Astrocyte of the cerebellum (primary cell): ENCODE results near the gene WNT6.

ENCODE experiments used
- DNase-seq: peaks from one replicate; pipeline ENCODE4 v3.0.0-alpha.2; 2011; ENCODE audit warnings: low read depth
- H3K4me3 ChIP-seq: 2 replicates; pipeline ENCODE4 v1.5.1; 2011; ENCODE audit warnings: mild to moderate bottlenecking, low read depth, low read length, moderate library complexity
- in situ Hi-C: cut with HindIII; loops from 2 replicates; pipeline ENCODE4 v1.10.0; 2017; ENCODE audit warnings: low sequenced_read_pairs
- TF ChIP-seq, protein P1 (sequence below): IDR thresholded peaks from 2 replicates; pipeline ENCODE4 v1.5.1; 2012; ENCODE audit warnings: low read length, low read depth, moderate library complexity, mild to moderate bottlenecking; ENCODE audit errors: missing control alignments

The WNT6 gene

DNA sequence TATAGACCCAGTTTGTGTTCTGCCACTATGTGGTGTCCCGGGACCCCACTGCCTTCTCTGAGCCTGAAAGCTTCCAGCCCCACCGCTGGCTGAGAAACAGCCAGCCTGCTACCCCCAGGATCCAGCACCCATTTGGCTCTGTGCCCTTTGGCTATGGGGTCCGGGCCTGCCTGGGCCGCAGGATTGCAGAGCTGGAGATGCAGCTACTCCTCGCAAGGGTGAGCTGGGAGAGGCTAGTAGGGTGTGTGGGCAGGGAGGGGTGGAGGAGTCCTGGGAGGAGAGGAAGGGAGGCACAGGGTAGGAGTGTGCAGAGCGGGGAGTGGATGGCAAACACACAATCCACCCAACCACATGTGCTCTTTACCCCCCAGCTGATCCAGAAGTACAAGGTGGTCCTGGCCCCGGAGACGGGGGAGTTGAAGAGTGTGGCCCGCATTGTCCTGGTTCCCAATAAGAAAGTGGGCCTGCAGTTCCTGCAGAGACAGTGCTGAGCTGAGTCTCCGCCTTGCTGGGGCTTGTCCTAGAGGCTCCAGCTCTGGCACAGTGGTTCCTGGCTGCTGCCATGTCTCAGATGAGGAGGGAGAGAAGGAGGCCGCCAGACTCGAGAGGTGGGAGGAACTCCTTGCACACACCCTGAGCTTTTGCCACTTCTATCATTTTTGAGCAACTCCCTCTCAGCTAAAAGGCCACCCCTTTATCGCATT is 44.9 kb upstream of the WNT6 start:
- no peak overlapping the region for H3K4me3 ChIP-seq
- TF ChIP-seq, protein P1, sequence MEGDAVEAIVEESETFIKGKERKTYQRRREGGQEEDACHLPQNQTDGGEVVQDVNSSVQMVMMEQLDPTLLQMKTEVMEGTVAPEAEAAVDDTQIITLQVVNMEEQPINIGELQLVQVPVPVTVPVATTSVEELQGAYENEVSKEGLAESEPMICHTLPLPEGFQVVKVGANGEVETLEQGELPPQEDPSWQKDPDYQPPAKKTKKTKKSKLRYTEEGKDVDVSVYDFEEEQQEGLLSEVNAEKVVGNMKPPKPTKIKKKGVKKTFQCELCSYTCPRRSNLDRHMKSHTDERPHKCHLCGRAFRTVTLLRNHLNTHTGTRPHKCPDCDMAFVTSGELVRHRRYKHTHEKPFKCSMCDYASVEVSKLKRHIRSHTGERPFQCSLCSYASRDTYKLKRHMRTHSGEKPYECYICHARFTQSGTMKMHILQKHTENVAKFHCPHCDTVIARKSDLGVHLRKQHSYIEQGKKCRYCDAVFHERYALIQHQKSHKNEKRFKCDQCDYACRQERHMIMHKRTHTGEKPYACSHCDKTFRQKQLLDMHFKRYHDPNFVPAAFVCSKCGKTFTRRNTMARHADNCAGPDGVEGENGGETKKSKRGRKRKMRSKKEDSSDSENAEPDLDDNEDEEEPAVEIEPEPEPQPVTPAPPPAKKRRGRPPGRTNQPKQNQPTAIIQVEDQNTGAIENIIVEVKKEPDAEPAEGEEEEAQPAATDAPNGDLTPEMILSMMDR, result no peak
- in situ Hi-C loops, result no loop called here
- no peak for DNase-seq

DNA sequence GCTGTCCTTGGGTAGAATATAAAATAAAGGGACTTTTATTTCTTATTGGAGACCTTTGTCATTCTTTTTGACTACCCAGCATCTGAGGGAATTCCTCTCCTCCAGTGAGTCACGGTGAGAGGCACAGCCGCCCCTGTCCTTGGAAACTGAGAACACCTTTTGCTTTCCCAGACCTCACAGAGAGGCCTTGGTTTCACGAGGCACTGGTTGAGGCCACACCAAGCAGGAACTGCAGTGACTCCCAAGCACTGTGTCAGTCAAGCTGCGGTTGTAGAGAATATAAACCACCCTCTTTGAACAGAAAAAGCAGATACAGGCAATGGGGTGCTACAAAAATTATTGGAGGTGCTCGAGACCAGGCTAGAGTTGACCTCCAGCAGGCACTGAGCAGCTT is 44.4 kb upstream of the WNT6 start:
- in situ Hi-C loops, result no loop called here
- TF ChIP-seq, protein P1, result no peak
- DNase-seq, result no peak
- no peak overlapping the region for H3K4me3 ChIP-seq

DNA sequence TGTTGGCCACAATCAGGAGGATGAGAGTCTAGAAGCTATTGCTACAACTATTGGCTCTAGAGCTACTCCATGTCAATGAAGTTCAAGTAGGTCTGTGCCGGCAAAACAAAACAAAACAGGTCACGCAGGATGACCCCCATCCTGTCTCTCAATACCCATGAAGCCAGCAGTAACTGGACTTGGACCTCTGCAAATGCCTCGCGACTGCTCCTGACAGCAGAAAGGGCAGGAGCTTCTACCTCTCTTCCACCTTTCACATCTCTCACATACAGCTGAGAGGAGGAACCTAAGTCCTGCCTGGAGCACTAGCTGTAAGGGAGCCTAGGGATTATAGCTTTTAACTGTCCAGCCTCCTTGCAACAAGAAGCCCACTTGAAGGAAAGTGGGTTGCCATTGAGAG is 44.0 kb upstream of the WNT6 start:
- in situ Hi-C loops, result no loop called here
- TF ChIP-seq, protein P1, result no peak

DNA sequence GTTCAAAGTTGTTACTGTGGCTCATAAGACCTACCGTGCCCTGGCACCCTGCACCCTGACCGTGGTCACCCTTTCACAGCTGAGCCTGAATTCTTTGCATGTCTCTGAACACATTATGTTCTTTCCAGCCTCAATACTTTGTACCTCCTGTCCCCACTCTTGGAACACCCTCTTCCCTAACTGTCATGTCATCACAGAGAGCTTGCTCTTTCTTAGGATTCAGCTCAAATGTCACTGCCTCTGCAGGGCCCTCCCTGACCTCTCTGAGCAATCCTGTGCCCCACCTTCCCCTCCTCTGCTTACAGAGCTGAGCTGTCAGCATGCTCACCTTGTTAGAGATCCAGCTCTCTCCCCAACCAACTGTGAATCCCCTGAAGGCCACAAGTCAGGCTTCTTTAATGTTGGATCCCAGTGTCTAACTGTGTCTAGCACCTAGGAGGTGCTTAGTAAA is 43.0 kb upstream of the WNT6 start:
- no peak overlapping the region for H3K4me3 ChIP-seq
- DNase-seq, result no peak
- in situ Hi-C loops, result no loop called here
- TF ChIP-seq, protein P1, result no peak

More for the DNA sequence above, 44.0 kb upstream of the WNT6 start:
- no peak for DNase-seq
- no peak overlapping the region for H3K4me3 ChIP-seq

DNA sequence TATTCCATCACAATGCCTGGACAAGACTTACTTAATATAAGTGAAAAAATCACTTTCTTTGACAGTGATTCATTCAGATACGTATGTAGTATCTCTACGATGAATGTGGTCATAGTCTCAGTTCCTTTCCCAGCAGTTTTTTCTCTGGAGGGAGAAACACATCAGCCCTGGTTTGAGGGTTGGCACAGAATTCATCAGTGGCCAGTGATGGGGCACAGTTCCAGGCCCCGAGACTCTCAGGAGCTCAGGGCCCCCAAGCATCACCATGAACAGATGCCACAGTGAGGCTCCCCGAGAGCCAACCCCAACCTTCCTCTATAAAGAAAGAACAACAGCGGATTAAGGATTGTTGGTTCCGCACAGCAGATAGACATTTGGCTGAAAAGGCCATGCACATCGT is 40.5 kb upstream of the WNT6 start:
- no peak overlapping the region for H3K4me3 ChIP-seq
- TF ChIP-seq, protein P1, result no peak
- no peak for DNase-seq
- in situ Hi-C loops, result no loop called here

DNA sequence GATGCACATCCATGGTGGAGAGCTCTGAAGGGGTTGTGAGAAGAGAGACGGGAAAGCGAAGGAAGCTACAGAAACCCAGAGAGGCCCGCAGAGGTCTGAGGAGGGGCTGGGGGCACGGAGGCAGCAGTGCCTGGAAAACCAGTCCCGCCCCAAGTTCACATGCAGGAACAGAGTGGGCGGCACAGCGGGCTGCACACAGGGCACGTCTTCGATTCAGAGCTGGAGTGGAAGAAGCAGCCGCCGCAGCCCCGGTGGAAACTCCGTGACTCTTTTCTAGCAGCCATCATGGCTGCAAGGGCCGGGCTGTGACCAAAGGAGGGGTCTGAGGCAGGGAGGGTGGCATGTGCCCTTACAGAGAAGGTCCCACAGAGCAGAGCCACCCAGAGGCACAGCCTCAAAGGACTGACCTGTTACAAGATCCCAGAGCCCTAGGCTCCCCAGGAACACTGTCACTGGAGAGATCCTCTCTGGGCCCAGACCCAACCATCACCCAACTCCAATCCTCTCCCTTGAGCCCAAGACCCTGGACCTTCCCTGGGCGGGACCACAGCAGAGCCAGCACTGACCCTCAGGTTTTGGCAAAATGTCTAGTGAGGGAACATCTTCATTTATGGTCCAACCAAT is 38.7 kb upstream of the WNT6 start:
- TF ChIP-seq, protein P1, result no peak
- no peak overlapping the region for H3K4me3 ChIP-seq
- DNase-seq, result no peak
- in situ Hi-C loops, result loop anchor here (5.0 kb wide), 1 partner anchor 51 kb away; no protein-coding TSS in a partner anchor
